ENCODE measurements around the gene BMS1. TPM values are rescaled to one million over a fixed set of nuclear protein-coding genes. Genes with fewer than 3 reads are reported as not detected.
A peak's percentile ranks its signal among the peaks of the same experiment; 100 is the strongest.
"Not testable (repeated sequence)": the region's sequence is repeated elsewhere in the genome, so short reads cannot be mapped to it uniquely, and the experiment has no call there.

BMS1 gene
- total and polyA plus RNA-seq, 2 experiments from 2014 or later: 14.5 to 15.8 TPM

- no peak for DNase-seq (ENCODE audit: low spot score)
- no peaks in the 10 kb centered on the region for H3K9me3 ChIP-seq (ENCODE audit: low read depth)
- TF ChIP-seq EZH2 (IDR thresholded peaks at IDR 0.05; ENCODE audit: borderline replicate concordance): no peak
- no peak for TF ChIP-seq EZH2phosphoT487 (IDR thresholded peaks at IDR 0.05; ENCODE audit: low read depth, severe bottlenecking, unreplicated experiment)
- TF ChIP-seq, protein P1, sequence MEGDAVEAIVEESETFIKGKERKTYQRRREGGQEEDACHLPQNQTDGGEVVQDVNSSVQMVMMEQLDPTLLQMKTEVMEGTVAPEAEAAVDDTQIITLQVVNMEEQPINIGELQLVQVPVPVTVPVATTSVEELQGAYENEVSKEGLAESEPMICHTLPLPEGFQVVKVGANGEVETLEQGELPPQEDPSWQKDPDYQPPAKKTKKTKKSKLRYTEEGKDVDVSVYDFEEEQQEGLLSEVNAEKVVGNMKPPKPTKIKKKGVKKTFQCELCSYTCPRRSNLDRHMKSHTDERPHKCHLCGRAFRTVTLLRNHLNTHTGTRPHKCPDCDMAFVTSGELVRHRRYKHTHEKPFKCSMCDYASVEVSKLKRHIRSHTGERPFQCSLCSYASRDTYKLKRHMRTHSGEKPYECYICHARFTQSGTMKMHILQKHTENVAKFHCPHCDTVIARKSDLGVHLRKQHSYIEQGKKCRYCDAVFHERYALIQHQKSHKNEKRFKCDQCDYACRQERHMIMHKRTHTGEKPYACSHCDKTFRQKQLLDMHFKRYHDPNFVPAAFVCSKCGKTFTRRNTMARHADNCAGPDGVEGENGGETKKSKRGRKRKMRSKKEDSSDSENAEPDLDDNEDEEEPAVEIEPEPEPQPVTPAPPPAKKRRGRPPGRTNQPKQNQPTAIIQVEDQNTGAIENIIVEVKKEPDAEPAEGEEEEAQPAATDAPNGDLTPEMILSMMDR (IDR thresholded peaks at IDR 0.05; ENCODE audit: poor library complexity): no peak
- H3K27me3 ChIP-seq: no peaks in the 10 kb centered on the region
- no peak overlapping the region for H3K27ac ChIP-seq
- H3K9me2 ChIP-seq (replicated peaks; ENCODE audit: insufficient read depth): no peaks in the 10 kb centered on the region
- H3K4me2 ChIP-seq: no peak overlapping the region
- H3K4me1 ChIP-seq (ENCODE audit: insufficient read depth): no peaks in the 10 kb centered on the region
- no peaks in the 10 kb centered on the region for H4K20me1 ChIP-seq (ENCODE audit: insufficient read depth, poor library complexity, severe bottlenecking)
- no peak overlapping the region for H3K4me3 ChIP-seq
- no peaks in the 10 kb centered on the region for H3K36me3 ChIP-seq (replicated peaks; ENCODE audit: insufficient read depth, low read depth)
- 74% methylated on average over 6 of the region's 6 CpGs for WGBS (ENCODE audit: low lambda C conversion rate, missing lambda C conversion rate)
- no peaks in the 10 kb centered on the region for H3K79me2 ChIP-seq
- no peak overlapping the region for H2AFZ ChIP-seq
Observed at GRCh38 chr10:42827201-42827600, 44.6 kb downstream of the BMS1 start.

- H3K36me3 ChIP-seq (replicated peaks; ENCODE audit: insufficient read depth, low read depth); H3K9me2 ChIP-seq (replicated peaks; ENCODE audit: insufficient read depth); H3K27me3 ChIP-seq; H3K4me1 ChIP-seq (ENCODE audit: insufficient read depth); H4K20me1 ChIP-seq (ENCODE audit: insufficient read depth, poor library complexity, severe bottlenecking); H2AFZ ChIP-seq; H3K9me3 ChIP-seq (ENCODE audit: low read depth); H3K4me2 ChIP-seq; DNase-seq (ENCODE audit: low spot score); H3K4me3 ChIP-seq; H3K79me2 ChIP-seq; H3K27ac ChIP-seq: not testable (repeated sequence)
- 88% methylated on average over 4 of the region's 4 CpGs for WGBS (ENCODE audit: low lambda C conversion rate, missing lambda C conversion rate)
Observed at GRCh38 chr10:42828391-42828790, 45.8 kb downstream of the BMS1 start.

GRCh38 chr10:42830237-42830636 is 47.6 kb downstream of the BMS1 start:
- no peaks in the 10 kb centered on the region for H3K4me1 ChIP-seq (ENCODE audit: insufficient read depth)
- TF ChIP-seq EZH2 (IDR thresholded peaks at IDR 0.05; ENCODE audit: borderline replicate concordance): no peak
- TF ChIP-seq, protein P1 (IDR thresholded peaks at IDR 0.05; ENCODE audit: poor library complexity): no peak
- TF ChIP-seq EZH2phosphoT487 (IDR thresholded peaks at IDR 0.05; ENCODE audit: low read depth, severe bottlenecking, unreplicated experiment): no peak
- H3K4me2 ChIP-seq: no peak overlapping the region
- no peak overlapping the region for H3K27ac ChIP-seq
- H3K79me2 ChIP-seq: no peaks in the 10 kb centered on the region
- H3K36me3 ChIP-seq (replicated peaks; ENCODE audit: insufficient read depth, low read depth): no peaks in the 10 kb centered on the region
- no peaks in the 10 kb centered on the region for H3K9me2 ChIP-seq (replicated peaks; ENCODE audit: insufficient read depth)
- H3K4me3 ChIP-seq: no peak overlapping the region
- no peaks in the 10 kb centered on the region for H4K20me1 ChIP-seq (ENCODE audit: insufficient read depth, poor library complexity, severe bottlenecking)
- 94% methylated on average over 7 of the region's 7 CpGs for WGBS (ENCODE audit: low lambda C conversion rate, missing lambda C conversion rate)
- no peak overlapping the region for H2AFZ ChIP-seq
- no peak for DNase-seq (ENCODE audit: low spot score)
- no peaks in the 10 kb centered on the region for H3K27me3 ChIP-seq
- no peaks in the 10 kb centered on the region for H3K9me3 ChIP-seq (ENCODE audit: low read depth)

DNA sequence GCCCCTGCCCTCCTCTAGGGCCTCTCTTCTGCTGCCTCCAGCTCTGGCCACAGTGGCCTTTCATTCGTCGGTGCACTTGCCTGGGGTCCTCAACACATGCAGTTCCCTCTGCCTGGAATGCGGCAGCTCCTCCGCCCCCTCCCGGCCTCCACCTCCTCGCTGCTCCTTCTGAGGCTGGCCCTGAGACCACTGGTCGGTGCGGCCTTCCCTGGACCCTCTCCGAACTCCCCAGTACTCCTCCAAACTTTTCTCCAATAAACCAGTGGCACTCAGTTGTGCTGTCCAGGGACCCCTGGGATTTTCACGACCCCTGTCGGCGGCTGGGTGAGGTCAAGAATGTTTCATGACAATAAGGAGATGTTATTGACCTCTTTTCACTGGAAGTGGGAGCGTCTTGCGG is 53.5 kb downstream of the BMS1 start:
- H3K4me2 ChIP-seq: peak overlapping the region; percentile 91
- H3K79me2 ChIP-seq: no peaks in the 10 kb centered on the region
- H3K27me3 ChIP-seq: peaks cover 10% of the 10 kb centered on the region
- WGBS (ENCODE audit: low lambda C conversion rate, missing lambda C conversion rate): 61% methylated on average over 14 of the region's 14 CpGs
- no peaks in the 10 kb centered on the region for H3K9me2 ChIP-seq (replicated peaks; ENCODE audit: insufficient read depth)
- no peak for DNase-seq (ENCODE audit: low spot score)
- H3K9me3 ChIP-seq (ENCODE audit: low read depth): no peaks in the 10 kb centered on the region
- H2AFZ ChIP-seq: no peak overlapping the region
- H3K4me3 ChIP-seq: no peak overlapping the region
- no peaks in the 10 kb centered on the region for H4K20me1 ChIP-seq (ENCODE audit: insufficient read depth, poor library complexity, severe bottlenecking)
- H3K27ac ChIP-seq: no peak overlapping the region
- no peaks in the 10 kb centered on the region for H3K4me1 ChIP-seq (ENCODE audit: insufficient read depth)
- TF ChIP-seq EZH2 (IDR thresholded peaks at IDR 0.05; ENCODE audit: borderline replicate concordance): no peak
- TF ChIP-seq EZH2phosphoT487 (IDR thresholded peaks at IDR 0.05; ENCODE audit: low read depth, severe bottlenecking, unreplicated experiment): no peak
- TF ChIP-seq, protein P1 (IDR thresholded peaks at IDR 0.05; ENCODE audit: poor library complexity): no peak
- H3K36me3 ChIP-seq (replicated peaks; ENCODE audit: insufficient read depth, low read depth): no peaks in the 10 kb centered on the region

All from hepatocyte (in vitro differentiated cells).